Endothelial cell of hepatic sinusoid (primary cell): ENCODE results near the gene PPP5C.

Experiments used
- in situ Hi-C: cut with HindIII; loops from 2 replicates; pipeline ENCODE4 v1.10.0; 2017; ENCODE audit warnings: low sequenced_read_pairs

PPP5C gene

DNA sequence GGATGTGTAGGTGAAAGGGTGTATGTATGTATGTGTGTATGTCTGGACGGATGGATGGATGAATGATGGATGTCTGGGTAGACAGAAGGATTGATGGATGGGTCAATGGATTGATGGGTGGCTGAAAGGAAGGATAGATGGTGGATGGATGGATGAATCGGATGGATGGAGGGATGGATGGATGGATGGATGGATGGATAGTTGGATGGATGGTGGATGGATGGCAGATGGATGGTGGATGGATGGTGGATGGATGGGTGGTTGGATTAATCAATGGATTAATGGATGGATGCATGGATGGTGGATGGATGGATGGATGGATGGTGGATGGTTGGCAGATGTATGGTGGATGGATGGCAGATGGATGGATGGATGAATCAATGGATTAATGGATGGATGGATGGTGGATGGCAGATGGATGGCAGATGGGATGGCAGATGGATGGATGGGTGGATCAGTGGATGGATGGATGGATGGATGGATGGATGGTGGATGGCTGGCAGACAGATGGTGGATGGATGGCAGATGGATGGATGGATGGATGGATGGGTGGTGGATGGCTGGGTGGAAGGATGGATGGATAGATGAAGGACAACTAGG lies 16.5 kb upstream of the PPP5C start:
- in situ Hi-C loops: no loop called here

- in situ Hi-C loops: no loop called here
Measured at GRCh38 chr19:46337487-46337886, 9.4 kb upstream of the PPP5C start.

DNA sequence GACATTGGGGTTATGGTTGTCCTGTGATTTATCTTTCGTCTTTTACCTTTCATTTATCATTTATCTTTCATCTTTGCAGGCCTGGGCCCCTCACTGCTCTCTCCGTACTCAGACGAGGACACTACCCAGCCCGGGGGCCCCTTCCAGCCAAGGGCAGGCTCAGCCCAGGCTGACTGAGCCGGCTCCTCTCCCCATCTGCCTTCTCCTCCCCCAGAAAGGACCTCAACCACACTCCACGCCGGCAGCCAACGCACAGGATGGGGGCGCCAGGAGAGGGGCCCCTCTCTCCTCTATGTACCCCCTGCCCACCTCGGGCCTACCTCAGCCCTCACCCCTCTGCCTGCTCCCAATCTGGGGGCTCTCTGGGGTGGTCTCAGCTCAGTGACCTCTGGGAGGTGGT lies 7.4 kb upstream of the PPP5C start:
- in situ Hi-C loops: no loop called here

DNA sequence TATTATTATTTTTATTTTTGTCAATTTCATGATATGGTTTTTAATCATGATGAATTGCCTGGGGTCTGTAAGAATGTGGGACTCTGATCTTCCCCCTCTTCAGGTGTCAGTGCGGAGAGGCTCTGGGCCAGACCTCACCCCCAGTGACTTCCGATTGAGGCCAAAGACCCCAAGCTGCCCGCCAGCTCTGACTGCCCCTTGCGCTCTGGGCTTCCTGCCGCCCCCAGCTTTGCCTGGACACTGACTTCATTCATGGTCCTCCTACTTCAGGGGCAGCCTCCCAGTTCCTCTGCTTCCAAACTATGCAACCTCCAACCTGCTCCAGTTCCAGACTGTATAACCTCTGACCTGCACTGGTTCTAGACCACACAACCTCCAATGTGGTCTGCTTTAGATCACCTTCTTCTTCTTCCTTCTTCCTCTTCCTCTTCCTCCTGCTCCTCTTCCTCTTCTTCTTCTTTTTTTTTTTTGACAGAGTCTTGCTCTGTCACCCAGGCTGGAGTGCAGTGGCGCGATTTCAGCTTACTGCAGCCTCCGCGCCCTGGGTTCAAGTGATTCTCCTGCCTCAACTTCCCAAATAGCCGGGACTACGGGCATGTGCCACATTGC lies 6.7 kb upstream of the PPP5C start:
- in situ Hi-C loops: no loop called here

GRCh38 chr19:46341937-46342336 lies 5.0 kb upstream of the PPP5C start:
- in situ Hi-C loops: no loop called here

- in situ Hi-C loops: no loop called here
Measured at GRCh38 chr19:46344363-46344762, 2.5 kb upstream of the PPP5C start.

DNA sequence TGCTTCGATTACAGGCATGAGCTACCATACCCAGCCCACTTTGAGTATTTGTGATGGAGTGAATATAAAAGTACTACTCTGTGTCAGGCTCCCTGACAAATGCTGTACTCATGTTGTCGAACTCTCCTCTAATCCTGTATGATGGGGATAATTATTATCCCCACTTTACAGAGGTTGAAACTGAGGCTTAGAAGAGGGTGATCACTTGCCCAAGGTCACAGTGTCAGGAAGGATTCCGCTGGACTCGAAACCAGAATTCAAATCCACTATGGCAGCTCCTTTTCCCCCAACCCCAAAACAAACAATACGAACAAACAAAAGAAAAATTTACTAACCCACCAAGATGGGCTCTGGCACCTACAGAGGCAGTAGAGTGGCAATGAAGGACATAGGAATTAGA lies 1.7 kb upstream of the PPP5C start:
- in situ Hi-C loops: no loop called here

GRCh38 chr19:46347572-46347883 lies 641 bp downstream of the PPP5C start:
- in situ Hi-C loops: no loop called here

GRCh38 chr19:46347985-46348384 lies 1.1 kb downstream of the PPP5C start:
- in situ Hi-C loops: no loop called here

DNA sequence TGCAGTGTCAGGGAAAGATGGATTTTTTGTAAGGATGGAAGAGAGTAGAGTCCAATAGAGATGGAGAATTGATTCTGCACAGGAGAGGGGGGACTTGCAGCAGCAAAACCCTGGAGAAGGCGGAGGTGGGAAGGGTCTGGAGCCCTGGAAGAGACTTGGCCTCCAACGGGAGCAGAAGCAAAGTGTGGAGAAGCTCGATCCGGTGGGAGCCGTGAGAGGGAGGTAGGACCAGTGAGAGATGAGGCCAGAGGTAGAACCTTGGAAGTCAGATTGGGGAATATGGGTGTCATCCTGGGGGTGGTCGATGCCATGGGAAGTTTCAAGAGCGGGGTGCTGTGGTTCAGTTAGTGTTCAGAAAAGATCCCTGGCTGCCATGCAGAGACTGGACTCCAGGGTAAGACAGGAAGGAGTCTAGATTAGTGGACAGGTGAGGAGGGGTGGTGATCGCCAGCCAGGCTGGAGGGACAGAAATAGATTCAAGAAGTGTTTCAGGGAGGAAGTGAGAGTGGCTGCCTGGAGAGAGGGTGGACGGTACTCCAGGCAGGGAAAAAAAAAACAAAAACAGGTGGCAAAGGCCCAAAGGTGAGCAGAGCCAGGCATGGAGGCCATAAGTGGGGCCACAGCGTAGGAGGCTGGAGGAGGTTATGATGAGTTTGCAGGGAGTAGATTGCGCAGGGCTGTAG lies 2.6 kb downstream of the PPP5C start:
- in situ Hi-C loops: no loop called here

DNA sequence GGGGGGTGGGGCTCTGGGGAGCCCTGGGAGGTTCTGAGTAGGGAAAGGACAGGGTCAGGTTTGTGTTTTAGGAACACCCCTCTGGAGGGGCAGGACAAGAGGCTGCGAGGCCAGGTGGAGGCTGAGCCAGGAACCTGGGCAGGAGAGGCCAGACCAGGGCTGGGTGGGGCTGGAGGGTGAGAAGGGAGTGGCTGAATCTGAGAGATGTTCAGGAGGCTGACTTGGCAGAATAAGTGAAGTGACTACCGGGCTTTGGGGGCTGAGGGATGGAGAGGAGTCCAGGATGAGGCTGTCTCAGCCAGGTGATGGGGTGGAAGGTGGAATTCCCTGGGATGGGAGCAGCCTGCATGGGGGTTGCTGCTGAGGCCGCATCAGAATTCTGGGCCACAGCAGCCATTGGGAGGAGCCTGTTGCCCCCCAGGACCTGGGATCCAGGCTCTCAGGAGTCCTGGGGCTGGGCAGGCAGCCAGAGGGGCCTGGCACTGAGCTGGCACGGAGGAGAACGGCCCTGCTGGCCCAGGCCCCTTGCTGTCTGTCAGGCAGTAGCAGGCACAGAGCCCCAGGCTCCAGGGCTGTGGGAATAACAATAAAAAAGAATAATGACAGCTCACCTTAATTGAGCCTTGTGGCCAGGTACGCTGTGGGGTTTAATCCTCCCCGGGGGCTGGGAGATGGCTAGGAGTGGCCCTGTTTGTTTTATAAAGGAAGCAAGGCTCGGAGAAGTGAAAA lies 3.3 kb downstream of the PPP5C start:
- in situ Hi-C loops: no loop called here

DNA sequence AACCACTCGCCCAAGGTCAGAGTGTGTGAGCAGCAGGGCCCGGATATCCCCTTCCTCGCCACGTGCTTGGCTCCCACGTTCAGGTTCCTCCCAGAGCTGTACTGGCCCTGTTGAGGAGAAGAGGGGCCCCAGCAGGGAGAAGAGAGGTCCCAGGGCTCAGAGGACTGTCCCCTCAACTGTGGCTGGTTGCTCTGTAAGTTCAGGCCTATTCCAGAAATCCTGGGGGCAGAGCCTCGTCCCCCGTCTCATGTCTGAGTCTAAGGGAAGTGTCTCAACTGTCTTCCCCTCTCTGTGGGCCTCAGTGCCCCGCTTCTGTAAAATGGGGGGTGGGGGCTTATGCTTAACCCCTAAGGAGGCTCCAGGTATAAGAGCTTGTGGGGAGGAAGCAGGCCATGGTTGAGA lies 3.9 kb downstream of the PPP5C start:
- in situ Hi-C loops: no loop called here

DNA sequence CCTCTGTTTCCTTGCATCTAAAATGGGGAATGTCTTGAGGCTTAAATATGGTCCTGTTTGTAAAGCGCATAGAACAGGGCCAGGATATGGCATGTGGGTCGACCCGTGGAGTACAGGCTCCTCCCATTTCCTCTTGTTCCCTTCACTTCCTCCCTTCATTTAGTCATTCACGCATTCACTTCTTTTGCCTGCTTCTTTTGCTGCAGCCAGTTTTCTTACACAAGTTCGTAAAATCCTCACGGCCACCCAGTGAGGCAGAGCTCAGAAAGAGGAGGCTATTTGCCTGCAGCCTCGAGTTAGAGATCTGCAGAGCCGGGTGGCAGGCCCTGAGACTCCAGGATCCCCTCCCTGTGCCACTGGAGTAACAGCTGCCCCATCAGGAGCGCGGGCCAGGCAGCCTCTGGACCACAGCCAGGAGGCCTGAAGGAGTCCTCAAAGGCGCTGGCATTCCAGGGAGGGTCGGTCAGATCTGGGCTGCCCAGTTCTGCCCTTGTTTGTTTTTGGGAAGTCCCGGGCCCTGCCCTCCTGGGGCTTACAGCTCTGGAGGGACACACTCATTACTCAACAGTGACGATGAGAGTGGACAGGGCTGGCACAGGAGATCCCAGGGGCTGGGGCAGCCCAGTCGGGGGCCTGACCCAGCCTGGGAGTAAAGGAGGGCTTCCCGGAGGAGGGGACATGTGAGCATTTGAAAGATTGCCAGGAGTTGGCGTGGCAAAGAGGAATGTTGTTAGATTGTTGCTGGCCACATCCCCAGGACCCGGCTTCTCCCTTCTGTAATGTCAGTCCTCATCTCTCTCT lies 4.6 kb downstream of the PPP5C start:
- in situ Hi-C loops: no loop called here

GRCh38 chr19:46353730-46354528 lies 7.0 kb downstream of the PPP5C start:
- in situ Hi-C loops: no loop called here

DNA sequence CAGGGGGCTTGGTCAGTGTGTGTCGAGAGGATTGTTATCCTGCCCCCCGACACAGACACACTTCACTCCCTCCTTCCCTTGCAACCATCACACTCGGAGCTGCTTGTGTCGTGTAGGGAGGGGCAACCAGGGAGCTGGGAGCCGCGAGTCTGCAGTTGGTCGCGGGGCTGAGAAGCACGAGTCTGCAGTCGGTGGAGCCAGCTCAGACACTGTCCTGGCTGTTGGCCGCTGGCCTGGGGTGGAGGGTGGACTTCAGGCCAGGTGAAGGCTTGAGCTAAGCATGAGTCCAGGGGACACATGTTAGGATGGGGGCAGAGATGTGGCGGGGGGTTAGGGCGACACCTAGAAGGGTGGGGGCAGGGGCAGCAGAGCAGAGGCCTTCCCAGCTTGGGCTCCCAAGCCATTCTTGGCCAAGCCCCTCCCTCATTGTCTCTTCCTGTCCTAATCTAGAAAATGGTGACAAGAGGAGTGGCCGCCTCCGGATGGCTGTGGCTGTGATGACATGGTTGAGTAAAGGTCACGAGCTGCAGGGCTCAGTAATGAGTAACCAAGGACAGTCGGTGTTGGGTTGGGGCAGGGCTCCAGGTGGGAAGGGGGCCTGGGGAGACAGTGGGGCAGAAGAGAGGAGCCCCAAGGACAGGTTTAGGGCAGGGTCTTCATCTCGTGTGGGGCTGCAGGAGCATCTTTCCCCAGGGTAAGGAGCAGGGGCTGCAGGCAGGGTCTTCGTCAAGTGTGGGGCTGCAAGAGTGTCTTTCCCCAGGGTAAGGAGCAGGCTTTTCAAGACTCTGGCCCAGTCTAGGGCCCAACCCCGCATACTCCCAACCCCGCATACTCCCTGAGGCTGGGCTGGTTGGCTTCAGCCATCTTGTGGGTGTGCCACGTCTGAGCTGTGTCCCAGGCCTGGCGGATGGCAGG lies 8.6 kb downstream of the PPP5C start:
- in situ Hi-C loops: loop anchor here (5.0 kb wide), 1 partner anchor 58 kb away; the partner anchor contains the start of gene HIF3A

DNA sequence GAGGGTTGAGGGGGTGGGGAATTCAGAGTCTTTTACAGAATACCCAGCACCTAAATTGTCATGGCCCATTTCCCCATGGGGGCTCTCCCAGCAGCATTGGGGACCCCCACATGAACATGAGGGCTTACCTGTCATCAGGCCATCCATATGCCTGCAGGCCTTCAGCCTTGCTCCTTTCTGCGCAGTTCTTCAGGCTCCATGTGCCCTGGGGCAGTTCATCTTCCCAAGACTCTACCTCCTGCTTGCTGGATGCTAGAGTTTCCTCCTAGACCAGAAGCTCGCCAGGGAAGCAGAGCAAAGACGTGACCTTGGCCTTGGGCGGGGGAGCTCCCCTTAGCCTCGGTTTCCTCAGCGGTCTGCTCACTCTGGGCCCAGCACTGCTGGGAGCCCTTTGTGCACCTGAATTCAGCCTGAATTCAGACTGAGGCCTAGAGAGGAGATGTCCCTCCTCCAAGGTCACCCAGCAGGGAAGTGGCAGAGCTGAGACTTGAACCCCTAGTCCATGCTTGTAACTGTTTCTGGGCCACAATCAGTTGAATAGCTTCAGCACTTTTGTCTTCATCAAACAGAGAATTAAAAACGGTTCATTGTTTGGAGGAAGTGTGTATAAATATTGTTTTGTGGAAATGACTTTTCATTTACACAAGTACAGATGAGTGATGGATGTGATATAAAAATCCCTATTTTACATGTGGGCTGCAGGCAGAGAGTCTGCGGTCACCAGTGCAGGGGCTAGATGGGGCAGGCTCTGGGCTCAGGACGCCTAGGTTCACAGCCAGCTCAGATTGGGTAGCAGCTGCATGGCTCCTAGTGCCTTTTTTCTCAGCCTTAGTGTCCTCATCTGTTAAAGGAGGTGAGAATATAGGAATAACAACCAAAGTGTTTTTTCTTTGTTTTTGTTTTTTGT lies 9.5 kb downstream of the PPP5C start:
- in situ Hi-C loops: loop anchor here (5.0 kb wide), 1 partner anchor 59 kb away; the partner anchor contains the start of gene HIF3A

DNA sequence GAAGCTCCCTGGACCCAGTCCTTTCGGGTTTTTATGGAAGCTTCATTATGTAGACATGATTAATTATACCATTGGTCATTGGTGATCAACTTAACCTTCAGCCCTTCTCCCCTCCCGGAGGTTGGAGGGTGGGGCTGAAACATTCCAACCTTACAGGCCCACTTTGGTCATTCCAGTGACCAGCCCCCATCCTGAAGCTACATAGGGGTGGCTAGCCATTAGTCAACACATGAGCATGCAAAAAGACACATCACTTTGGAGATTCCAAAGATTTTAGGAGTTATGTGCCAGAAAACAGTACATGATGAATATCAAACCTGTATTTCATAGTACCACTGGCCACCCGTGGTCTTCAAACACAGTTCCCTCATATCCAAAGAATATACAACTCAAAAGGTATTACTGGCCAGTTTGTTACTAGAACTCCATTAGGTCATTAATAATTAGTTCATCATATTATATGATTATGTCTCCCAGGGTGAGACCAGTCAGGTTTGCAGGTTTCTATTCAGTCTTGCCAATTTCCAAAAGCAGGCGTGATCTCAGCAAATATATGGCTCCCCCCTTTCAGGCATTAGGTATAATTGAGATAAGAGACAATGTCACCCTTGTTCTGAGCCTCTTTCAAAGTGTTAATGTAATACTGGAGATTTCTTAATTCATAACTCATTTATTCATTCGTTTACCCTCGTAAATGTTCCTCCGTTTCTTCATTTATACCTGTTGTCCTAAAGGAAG lies 11.1 kb downstream of the PPP5C start:
- in situ Hi-C loops: loop anchor here (5.0 kb wide), 1 partner anchor 61 kb away; the partner anchor contains the start of gene HIF3A
